CD1c-positive myeloid dendritic cell (primary cell): ENCODE results near the gene IFT88.
A peak's percentile ranks its signal among the peaks of the same experiment; 100 is the strongest.

Experiments used
- DNase-seq: peaks from one replicate; pipeline ENCODE4 v3.0.0-alpha.2; 2016; ENCODE audit errors: extremely low spot score

Gene IFT88

GRCh38 chr13:20686863-20687579 lies 120.1 kb downstream of the IFT88 start:
- no peak for DNase-seq

- DNase-seq: no peak
Observed at GRCh38 chr13:20689291-20689690, 122.3 kb downstream of the IFT88 start.

- no peak for DNase-seq
Observed at GRCh38 chr13:20691616-20692015, 124.7 kb downstream of the IFT88 start.

- DNase-seq: no peak
Observed at GRCh38 chr13:20696073-20696472, 129.1 kb downstream of the IFT88 start.

- no peak for DNase-seq
Observed at GRCh38 chr13:20699715-20700114, 132.8 kb downstream of the IFT88 start.

- DNase-seq: no peak
Observed at GRCh38 chr13:20700288-20700687, 133.3 kb downstream of the IFT88 start.

GRCh38 chr13:20701461-20701860 lies 134.5 kb downstream of the IFT88 start:
- DNase-seq: peak; percentile 26

GRCh38 chr13:20702530-20702914 lies 135.6 kb downstream of the IFT88 start:
- peak; percentile 55 for DNase-seq

- DNase-seq: peak; percentile 18
Observed at GRCh38 chr13:20702915-20703779, 136.2 kb downstream of the IFT88 start, which contains the start of gene IL17D. IL17D (plus strand) TSS chr13:20703699; CDS start chr13:20704002, 303 bp downstream.

GRCh38 chr13:20703780-20704458 lies 137.0 kb downstream of the IFT88 start:
- peak; percentile 83 for DNase-seq

- DNase-seq: no peak
Observed at GRCh38 chr13:20704459-20705069, 137.6 kb downstream of the IFT88 start.

- no peak for DNase-seq
Observed at GRCh38 chr13:20706661-20707060, 139.7 kb downstream of the IFT88 start.

GRCh38 chr13:20708216-20708615 lies 141.3 kb downstream of the IFT88 start:
- DNase-seq: no peak

- no peak for DNase-seq
Observed at GRCh38 chr13:20709369-20709768, 142.4 kb downstream of the IFT88 start.

GRCh38 chr13:20709782-20710181 lies 142.8 kb downstream of the IFT88 start:
- DNase-seq: no peak

- peak; percentile 13 for DNase-seq
Observed at GRCh38 chr13:20711301-20712044, 144.5 kb downstream of the IFT88 start.

- no peak for DNase-seq
Observed at GRCh38 chr13:20713014-20713376, 146.0 kb downstream of the IFT88 start.

GRCh38 chr13:20713751-20714150 lies 146.8 kb downstream of the IFT88 start:
- peak; percentile 18 for DNase-seq

GRCh38 chr13:20714161-20714560 lies 147.2 kb downstream of the IFT88 start:
- DNase-seq: no peak

- no peak for DNase-seq
Observed at GRCh38 chr13:20714563-20715329, 147.8 kb downstream of the IFT88 start.

GRCh38 chr13:20715330-20715712 lies 148.4 kb downstream of the IFT88 start:
- no peak for DNase-seq
